ENCODE data around the gene DHH. TPM values are rescaled to one million over a fixed set of nuclear protein-coding genes. Genes with fewer than 3 reads are reported as not detected.

DHH gene
- total and polyA plus RNA-seq, 9 of the 15 experiments (the other 6 are each of a cell fraction or from before 2014, with no cell fraction given): 0.07 to 2.6 (median 0.54) TPM

GRCh38 chr12:49039421-49040363 is 54.9 kb downstream of the DHH start:
- H3K9me1 ChIP-seq (ENCODE audit: control insufficient read depth, insufficient read depth, low read length): no peaks in the 10 kb centered on the region
- H3K9ac ChIP-seq (ENCODE audit: insufficient read depth in 1 of 2, low read depth in 2 of 2, low read length in 2 of 2): no peak overlapping the region
- intact Hi-C loops (cut with micrococcal nuclease): no loop called here
- no peak overlapping the region for H3K4me2 ChIP-seq (ENCODE audit: insufficient read depth, low read length)
- DNase-seq (ENCODE audit: extremely low read depth in 1 of 4, low spot score in 3 of 4) (no peak), ATAC-seq (no peak), FAIRE-seq (no peak)
- no peak overlapping the region for H3K4me3 ChIP-seq
- peaks cover 1% of the 10 kb centered on the region for H4K20me1 ChIP-seq (replicated peaks; ENCODE audit: control insufficient read depth, insufficient read depth, low read length)
- ChIA-PET POLR2A (interaction anchor here (0.7 to 12.9 kb wide), 10 partner anchors 9 to 91 kb away, joined by 3 to 78 read pairs (median 8); partner anchors contain the start of genes PRKAG1 and TUBA1B), CTCF (ENCODE audit: low intra/inter-chr PET ratio) (no interaction called here)
- TF ChIP-seq POLR2G (IDR thresholded peaks at IDR 0.05; ENCODE audit: low read depth, low read length) (peak; percentile 65), L3MBTL2 (IDR thresholded peaks at IDR 0.05) (no peak), FOXK2 (conservative IDR thresholded peaks at IDR 0.05 in 1 of 2, IDR thresholded peaks at IDR 0.05 in 1 of 2; ENCODE audit: low read depth in 2 of 2) (no peak), ELK3 (CRISPR knock-in tag; IDR thresholded peaks at IDR 0.05) (no peak), E2F4 (CRISPR knock-in tag; IDR thresholded peaks at IDR 0.05; ENCODE audit: low read depth) (no peak), RBFOX2 (IDR thresholded peaks at IDR 0.05; ENCODE audit: low read depth, low read length) (peak; percentile 19; the same call in 1 of the 2 replicates), FOXK1 (CRISPR knock-in tag; IDR thresholded peaks at IDR 0.05; ENCODE audit: borderline replicate concordance) (no peak), MBD2 (IDR thresholded peaks at IDR 0.05; ENCODE audit: borderline replicate concordance, low read depth) (no peak), ATF4 (CRISPR knock-in tag; IDR thresholded peaks at IDR 0.05) (no peak), MTA2 (IDR thresholded peaks at IDR 0.05; ENCODE audit: low read depth) (no peak)
- 95% methylated on average over 23 of the region's 30 CpGs for WGBS (ENCODE audit: insufficient coverage, low coverage, missing lambda C conversion rate)
- no peaks in the 10 kb centered on the region for H3K27me3 ChIP-seq (ENCODE audit: control insufficient read depth in 2 of 2, insufficient read depth in 2 of 2, low read length in 2 of 2)
- in situ Hi-C loops (cut with MboI): no loop called here
- H3K79me2 ChIP-seq (ENCODE audit: control insufficient read depth, insufficient read depth, low read length): no peaks in the 10 kb centered on the region
- H3K9me3 ChIP-seq (replicated peaks; ENCODE audit: control insufficient read depth, insufficient read depth, low read depth, low read length): no peaks in the 10 kb centered on the region
- no TSS peak for BruUV-seq (replicated peaks)
- H3K4me1 ChIP-seq (replicated peaks in 1 of 2; ENCODE audit: control insufficient read depth in 2 of 2, insufficient read depth in 2 of 2, low read length in 2 of 2): 0 out of 5 replicates have a peak, but pooled peaks cover 0 to 3% of the 10 kb centered on the region in 2 experiments
- no peak overlapping the region for H2AFZ ChIP-seq (ENCODE audit: low read depth, low read length)
- no peak overlapping the region for H3K27ac ChIP-seq (ENCODE audit: extremely low read depth, low read depth, low read length)
- peaks cover 97% of the 10 kb centered on the region for H3K36me3 ChIP-seq (ENCODE audit: control insufficient read depth, insufficient read depth, low read length)
